Hematopoietic multipotent progenitor cell treated with erythropoietin and hydrocortisone succinate and interleukin-3 and kit ligand, for 8 days (in vitro differentiated cells): ENCODE data around the gene EFNA5.
"Not testable (repeated sequence)": the region's sequence is repeated elsewhere in the genome, so short reads cannot be mapped to it uniquely, and the experiment has no call there.

Source experiments
- DNase-seq: peaks from one replicate; pipeline ENCODE4 v3.0.0-alpha.2; 2015

The EFNA5 gene

GRCh38 chr5:107450531-107450930 lies 220.2 kb downstream of the EFNA5 start:
- DNase-seq, result no peak

GRCh38 chr5:107449369-107449768 lies 221.4 kb downstream of the EFNA5 start:
- no peak for DNase-seq

- DNase-seq, result no peak
Observed at GRCh38 chr5:107447587-107447986, 223.2 kb downstream of the EFNA5 start.

- no peak for DNase-seq
Observed at GRCh38 chr5:107446972-107447371, 223.8 kb downstream of the EFNA5 start.

DNA sequence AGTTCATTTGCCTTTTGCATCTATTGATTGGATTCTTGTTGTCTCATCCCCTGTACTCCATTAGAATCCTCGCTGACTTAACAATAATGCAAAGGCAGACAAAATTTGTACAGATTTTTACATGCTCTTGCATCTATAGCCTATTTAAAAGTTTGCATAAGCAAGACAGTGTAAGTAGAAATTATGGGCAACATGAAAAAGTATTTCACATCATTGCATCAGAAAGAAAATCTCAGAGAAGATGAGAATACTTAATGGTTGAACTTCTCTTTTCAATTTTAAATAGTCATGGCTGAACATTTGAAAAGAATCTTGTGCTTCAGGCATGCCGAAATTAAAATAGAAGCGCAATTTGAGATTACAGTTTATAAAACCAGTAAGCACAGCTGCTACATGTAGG lies 226.4 kb downstream of the EFNA5 start:
- DNase-seq, result no peak

GRCh38 chr5:107443897-107444296 lies 226.8 kb downstream of the EFNA5 start:
- DNase-seq, result no peak

- no peak for DNase-seq
Observed at GRCh38 chr5:107442452-107442851, 228.3 kb downstream of the EFNA5 start.

- DNase-seq, result no peak
Observed at GRCh38 chr5:107439832-107440231, 230.9 kb downstream of the EFNA5 start.

- DNase-seq, result no peak
Observed at GRCh38 chr5:107437986-107438510, 232.7 kb downstream of the EFNA5 start.

DNA sequence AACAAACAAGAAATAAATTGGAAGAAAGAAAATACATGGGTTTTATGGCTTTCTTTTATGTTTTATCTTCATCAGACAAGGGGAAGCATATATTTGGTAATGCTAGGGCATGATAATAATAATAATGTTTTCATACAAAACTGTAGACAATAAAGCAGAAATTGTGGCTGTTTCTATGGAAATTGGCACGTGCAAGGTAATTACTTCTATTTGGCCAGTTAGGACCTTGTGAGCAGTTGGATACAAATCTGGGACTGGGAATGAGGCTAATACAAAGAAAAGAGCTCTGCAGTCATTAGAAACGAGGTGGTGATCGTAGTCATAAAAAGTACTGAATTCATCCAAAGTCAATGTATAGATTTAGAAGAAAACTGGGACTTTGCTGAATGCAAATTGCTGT lies 233.6 kb downstream of the EFNA5 start:
- no peak for DNase-seq

GRCh38 chr5:107436201-107436600 lies 234.5 kb downstream of the EFNA5 start:
- DNase-seq, result no peak

GRCh38 chr5:107435061-107435460 lies 235.7 kb downstream of the EFNA5 start:
- DNase-seq, result no peak

DNA sequence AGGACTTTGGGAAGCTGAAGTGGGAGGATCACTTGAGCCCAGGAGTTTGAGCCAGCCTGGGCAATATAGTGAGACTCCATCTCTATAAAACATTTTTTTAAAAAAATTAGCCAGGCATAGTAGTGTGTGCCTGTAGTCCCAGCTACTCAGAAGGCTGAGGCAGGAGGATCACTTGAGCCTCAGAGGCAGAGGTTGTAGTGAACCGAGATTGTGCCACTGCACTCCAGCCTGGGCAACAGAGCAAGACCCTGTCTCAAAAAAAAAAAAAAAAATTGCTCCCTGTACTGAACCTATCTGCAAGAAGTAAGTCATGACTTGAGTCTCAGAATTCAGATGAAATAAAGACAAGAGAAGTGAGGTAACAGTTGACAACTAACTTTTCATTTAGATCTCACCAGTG lies 237.1 kb downstream of the EFNA5 start:
- not testable (repeated sequence) for DNase-seq

GRCh38 chr5:107431998-107432397 lies 238.7 kb downstream of the EFNA5 start:
- DNase-seq, result no peak

GRCh38 chr5:107431536-107431935 lies 239.2 kb downstream of the EFNA5 start:
- no peak for DNase-seq

GRCh38 chr5:107430071-107430625 lies 240.6 kb downstream of the EFNA5 start:
- no peak for DNase-seq

GRCh38 chr5:107428303-107428813 lies 242.4 kb downstream of the EFNA5 start:
- DNase-seq, result no peak

GRCh38 chr5:107426872-107427271 lies 243.9 kb downstream of the EFNA5 start:
- DNase-seq, result no peak

DNA sequence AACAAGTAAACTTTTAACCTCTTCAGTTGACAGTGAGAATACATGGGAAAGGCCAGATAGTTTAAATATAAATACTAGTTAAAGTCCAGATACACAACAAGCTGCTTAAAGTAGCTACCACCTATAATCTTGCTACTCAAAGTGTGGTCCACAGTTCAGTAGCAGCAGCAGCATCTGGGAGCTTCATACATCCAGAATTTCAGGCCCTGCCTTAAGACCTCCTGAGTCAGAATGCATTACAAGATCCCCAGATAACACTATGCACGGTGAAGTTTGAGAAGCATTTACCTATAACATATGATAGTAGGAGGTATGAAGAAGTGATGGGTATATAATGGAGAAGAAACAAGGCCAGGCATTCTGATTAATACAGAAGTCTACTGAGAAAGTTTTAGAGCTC lies 244.5 kb downstream of the EFNA5 start:
- no peak for DNase-seq

DNA sequence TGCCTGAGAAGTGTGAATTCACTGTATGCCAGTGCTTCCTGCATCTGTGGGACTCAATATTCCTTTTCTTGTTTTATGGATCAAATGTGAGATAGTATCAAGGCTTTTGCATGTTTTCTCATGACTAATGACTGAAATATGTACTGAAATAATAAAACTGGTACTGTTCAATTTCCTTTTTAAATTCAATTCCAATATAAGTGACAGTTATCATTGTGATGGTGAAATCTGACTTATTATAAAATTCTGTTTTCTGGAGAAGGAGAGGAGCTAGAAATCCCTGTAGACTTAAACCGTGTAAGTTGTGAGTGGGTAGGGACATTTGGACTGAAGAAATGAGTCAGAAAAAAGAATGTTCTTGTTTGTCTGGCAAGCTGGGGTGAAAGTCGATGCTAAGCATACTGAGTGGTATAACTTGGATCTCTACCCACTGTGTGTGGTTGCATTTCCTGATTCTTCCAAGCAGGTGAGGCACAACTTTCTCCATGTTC lies 245.2 kb downstream of the EFNA5 start:
- no peak for DNase-seq

- no peak for DNase-seq
Observed at GRCh38 chr5:107424491-107424890, 246.2 kb downstream of the EFNA5 start.

DNA sequence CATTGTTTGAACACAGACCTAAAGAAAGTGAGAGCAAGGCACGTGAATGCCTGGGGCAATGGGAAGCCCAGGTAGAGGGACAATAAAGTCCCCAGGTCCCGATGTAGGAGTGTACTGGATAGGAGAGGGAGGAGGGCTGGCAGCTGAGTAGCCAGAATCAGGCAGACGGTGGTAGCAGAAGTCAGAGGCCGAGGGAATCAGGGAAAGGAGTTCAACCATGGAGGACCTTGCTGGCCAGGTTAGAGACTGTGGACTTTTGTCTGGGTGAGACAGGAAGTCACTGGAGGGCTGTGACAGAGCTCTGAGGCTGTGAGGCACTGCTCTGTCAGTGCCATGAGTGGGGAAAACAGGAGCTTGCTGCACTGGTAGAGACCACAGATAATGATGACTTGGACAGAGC lies 248.2 kb downstream of the EFNA5 start:
- DNase-seq, result no peak

DNA sequence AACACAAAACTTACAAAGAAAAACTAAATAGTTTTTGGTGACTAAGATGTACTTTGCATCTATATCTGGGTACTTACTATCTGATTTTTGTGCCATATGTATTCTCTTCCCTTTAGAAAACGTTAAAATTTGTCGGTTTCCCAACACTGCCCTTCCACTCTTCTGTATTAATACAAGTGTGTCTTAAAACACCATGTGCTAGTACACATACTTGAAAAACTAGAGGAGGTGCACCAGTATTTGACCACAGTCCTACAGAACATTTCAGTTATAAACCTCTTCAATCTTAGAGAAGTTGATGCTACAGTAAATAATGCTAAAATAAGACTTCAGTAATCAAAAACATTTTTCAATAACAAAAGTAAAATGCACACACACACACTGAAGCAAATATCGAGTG lies 251.2 kb downstream of the EFNA5 start:
- no peak for DNase-seq

DNA sequence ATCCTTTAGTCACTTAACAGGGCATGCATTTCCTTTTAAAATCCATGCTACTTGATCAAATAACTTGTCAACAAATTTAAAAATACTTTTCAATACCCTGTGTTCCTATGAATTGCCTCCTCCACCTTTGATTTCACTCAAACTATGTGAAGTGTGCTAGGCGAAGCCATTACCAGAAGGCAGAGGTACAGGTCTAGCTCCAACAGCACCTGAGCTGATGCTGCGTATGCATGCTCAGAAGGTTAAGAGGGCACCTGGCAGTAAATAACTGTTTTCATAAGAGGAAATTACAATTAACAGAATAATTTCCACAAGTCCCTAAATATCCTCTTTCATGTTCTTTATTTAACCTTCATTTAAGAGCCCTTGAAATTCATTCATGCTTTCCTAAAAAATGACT lies 251.8 kb downstream of the EFNA5 start:
- DNase-seq, result no peak

DNA sequence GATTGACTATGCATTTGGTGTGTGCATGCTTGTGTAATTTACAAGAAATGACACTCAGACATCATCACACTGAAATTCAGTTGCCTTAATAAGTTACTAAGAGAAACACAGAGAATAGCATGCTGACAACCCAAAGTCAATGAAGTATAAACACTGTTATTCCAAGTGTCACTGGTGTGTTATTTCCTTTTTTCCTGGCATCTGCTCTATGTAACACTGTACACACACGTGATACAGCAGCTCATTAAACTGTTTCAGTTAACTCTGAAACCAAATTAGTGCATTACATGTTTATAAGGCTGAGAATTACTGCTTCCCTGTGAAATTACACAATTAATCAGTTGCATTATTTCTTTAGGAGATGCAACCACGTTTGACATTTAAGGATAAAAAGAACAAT lies 252.7 kb downstream of the EFNA5 start:
- no peak for DNase-seq
